Motor neuron (in vitro differentiated cells): ENCODE measurements around the gene FBXL20. TPM values are rescaled to one million over a fixed set of nuclear protein-coding genes. Genes with fewer than 3 reads are reported as not detected.
"Not testable (repeated sequence)": the region's sequence is repeated elsewhere in the genome, so short reads cannot be mapped to it uniquely, and the experiment has no call there.

Source experiments
- ATAC-seq, 8 experiments: fragments of 200-7000 bp; cut with Tn5 transposase; replicated peaks in 6 of 8; 2 replicates each; pipeline ENCODE4 v1.8.0; 2021; ENCODE audit warnings: mild to moderate bottlenecking in 8 of 8, moderate library complexity in 8 of 8
- H3K27ac ChIP-seq, 2 donors: fragments of 250-450 bp; sonication (Bioruptor Pico); 2 replicates each; pipeline ENCODE4 v1.9.0; 2021; ENCODE audit warnings: antibody characterized with exemption in 2 of 2, mild to moderate bottlenecking in 2 of 2, moderate library complexity in 1 of 2
- H3K4me1 ChIP-seq, 2 donors: fragments of 250-450 bp; sonication (Bioruptor Pico); replicated peaks in 1 of 2; 2 replicates each; pipeline ENCODE4 v1.6.1; 2021; ENCODE audit warnings: antibody characterized with exemption in 2 of 2, mild to moderate bottlenecking in 2 of 2, moderate library complexity in 1 of 2
- H3K4me3 ChIP-seq, 5 donors: fragments of 250-450 bp; sonication (Bioruptor Pico); 2 replicates each; pipeline ENCODE4 v1.9.0; 2021; ENCODE audit warnings: antibody characterized with exemption in 5 of 5, mild to moderate bottlenecking in 5 of 5, moderate library complexity in 4 of 5
- WGBS, 10 experiments: fragments of 450-650 bp; shearing (Covaris generic); methylation state at CpG; one replicate each; pipeline ENCODE4 v1.0.0; 2022; 5-methylcytosine and 5-hydroxymethylcytosine counted together
- in situ Hi-C, 9 experiments: fragments of 400-800 bp; cut with MboI; loops; one replicate each; pipeline ENCODE4 v1.15.0; 2021; ENCODE audit warnings: low sequenced_read_pairs in 9 of 9, low pct_unique_long_range_greater_than_20kb in 2 of 9; ENCODE audit not compliant: unreplicated experiment in 9 of 9
- total RNA-seq, 8 experiments: library from RNA; unstranded; fragments of 300-600 nt; gene quantifications; 2 replicates each; pipeline versions ENCODE4 v1.2.3 to v1.2.4, GENCODE V29; 2022

The FBXL20 gene
- total RNA-seq, 8 experiments from 2014 or later: 7.6 to 21.7 (median 14.9) TPM

DNA sequence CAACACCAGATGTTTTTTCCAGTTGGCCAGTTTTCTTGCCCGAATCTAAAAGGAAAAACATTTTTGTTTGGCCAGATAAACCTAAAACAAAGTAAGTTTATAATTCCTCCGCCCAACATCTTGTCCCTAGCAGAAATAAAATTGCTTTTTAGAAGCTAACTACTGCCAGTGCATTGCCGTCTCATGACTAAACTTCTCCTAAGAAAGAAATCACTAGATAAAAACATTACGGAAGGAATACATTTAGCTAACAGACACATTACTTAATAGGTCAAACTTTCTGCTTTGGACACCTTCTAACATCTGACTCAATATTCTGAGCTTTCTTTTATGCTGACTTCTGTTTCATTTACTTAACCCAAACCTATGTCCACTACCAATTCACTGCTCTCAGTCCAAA, 36.2 kb downstream of the FBXL20 start:
- Histone ChIP-seq H3K4me1 (no peaks in the 10 kb centered on the region), H3K4me3 (no peak overlapping the region), H3K27ac (no peak overlapping the region)
- ATAC-seq: peak in 1 of 8 experiments; percentile 28
- in situ Hi-C loops: no loop called here
- WGBS, 10 experiments: 7 to 100% (median 89%) methylated on average over 2 to 4 of the region's 4 CpGs

DNA sequence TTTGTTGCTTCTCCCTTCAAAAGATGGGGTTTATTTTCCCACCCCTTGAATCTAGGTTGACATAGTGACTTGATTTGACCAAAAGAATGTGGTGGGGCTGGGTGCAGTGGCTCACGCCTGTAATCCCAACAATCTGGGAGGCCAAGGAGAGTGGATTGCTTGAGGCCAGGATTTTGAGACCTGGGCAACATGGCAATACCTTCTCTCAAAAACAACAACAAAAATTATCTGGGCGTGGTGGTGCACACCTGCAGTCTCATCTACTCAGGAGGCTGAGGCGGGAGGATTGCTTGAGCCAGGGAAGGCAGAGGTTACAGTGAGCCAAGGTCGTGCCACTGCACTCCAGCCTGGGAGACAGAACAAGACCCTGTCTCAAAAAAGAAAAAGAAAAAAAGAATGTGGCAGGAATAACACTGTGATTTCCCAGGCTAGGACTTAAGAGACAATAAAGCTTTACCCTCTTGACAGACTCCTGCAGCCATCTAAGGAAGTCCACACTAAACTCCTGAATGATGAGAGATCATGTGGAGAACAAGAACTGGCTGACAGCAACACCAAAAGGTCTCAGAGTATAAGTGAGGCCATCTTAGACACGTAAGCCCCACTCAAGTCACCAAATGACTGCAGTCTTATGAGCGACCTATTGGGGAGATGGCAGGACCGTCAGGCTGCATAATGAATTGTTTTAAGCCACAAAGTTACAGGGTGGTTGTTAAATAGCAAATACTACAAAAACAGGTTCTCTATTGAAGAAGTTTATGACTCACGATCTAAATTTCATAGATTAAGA, 37.0 kb downstream of the FBXL20 start:
- 22 to 98% (median 78%) methylated on average over 1 to 7 of the region's 8 CpGs for WGBS, 10 experiments
- in situ Hi-C loops: no loop called here
- no peak overlapping the region for H3K4me3 ChIP-seq
- H3K27ac ChIP-seq: no peak overlapping the region
- H3K4me1 ChIP-seq: no peaks in the 10 kb centered on the region
- ATAC-seq: no peak

DNA sequence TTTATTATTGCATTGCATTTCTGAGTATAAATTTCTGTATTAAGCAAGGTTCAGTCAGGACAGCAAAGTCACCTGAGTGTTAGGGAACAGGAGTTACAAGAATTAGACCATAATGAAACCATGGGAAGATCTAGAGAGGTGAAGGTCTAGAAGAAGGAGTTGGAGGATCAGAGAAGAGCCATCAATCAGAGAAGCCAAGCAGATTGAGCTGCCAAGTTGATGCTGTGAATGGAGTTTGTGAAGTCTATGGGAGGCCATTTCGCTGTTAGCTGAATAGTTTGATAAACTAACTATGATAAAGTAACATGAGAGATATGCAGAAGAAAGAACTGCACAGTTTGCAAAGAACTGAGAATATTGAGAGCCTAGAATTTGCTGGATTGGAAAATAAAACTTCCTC, 40.4 kb downstream of the FBXL20 start:
- ATAC-seq: no peak
- Histone ChIP-seq H3K4me1 (no peaks in the 10 kb centered on the region), H3K27ac (no peak overlapping the region), H3K4me3 (no peak overlapping the region)
- in situ Hi-C loops: no loop called here
- WGBS, 10 experiments: 80 to 100% (median 94%) methylated on average over 1 of the region's 1 CpG; no CpG with 5 or more reads in 4 of the 10 experiments

DNA sequence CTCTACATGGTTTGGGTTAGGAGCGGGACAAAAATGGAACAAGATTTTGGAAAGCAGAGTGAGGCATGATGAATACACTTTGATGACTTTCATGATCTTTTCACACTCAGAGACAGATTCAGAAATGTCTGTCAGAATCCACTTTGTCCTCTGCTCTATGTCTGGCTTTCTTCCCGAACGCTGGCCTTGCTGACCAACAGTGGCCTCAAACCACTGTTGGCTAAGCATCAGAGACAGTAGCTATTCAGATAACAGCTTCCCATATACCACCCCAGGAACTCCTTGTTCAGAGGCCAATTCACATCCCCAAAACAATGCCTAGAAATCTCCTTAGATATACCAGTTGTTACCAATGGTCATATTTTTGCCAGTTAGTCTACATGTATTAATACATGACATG, 40.9 kb downstream of the FBXL20 start:
- ATAC-seq: no peak
- H3K27ac ChIP-seq: no peak overlapping the region
- no peak overlapping the region for H3K4me3 ChIP-seq
- in situ Hi-C loops: no loop called here
- H3K4me1 ChIP-seq: no peaks in the 10 kb centered on the region
- 57 to 98% (median 85%) methylated on average over 1 to 3 of the region's 3 CpGs; no CpG with 5 or more reads in 3 of the 10 experiments for WGBS, 10 experiments

DNA sequence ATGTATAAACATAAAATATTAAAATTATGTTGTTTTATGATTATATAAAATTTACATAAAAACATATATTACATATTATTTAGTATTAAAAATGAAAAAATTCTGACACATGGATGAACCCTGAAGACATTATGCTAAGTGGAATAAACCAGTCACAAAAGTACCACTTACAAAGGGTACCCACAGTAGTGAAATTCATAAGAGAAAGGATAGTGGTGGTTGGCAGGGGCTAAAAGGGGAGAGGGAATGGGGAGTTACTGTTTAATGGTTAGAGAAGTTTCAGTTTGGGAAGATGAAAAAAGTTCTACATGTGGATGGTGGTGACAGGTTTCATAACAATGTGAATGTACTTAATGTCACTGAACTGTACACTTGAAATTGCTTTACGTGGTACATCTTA, 41.4 kb downstream of the FBXL20 start:
- in situ Hi-C loops: no loop called here
- Histone ChIP-seq H3K4me1 (no peaks in the 10 kb centered on the region), H3K4me3 (no peak overlapping the region), H3K27ac (no peak overlapping the region)
- 64 to 100% (median 100%) methylated on average over 1 of the region's 1 CpG; no CpG with 5 or more reads in 3 of the 10 experiments for WGBS, 10 experiments
- ATAC-seq: no peak

DNA sequence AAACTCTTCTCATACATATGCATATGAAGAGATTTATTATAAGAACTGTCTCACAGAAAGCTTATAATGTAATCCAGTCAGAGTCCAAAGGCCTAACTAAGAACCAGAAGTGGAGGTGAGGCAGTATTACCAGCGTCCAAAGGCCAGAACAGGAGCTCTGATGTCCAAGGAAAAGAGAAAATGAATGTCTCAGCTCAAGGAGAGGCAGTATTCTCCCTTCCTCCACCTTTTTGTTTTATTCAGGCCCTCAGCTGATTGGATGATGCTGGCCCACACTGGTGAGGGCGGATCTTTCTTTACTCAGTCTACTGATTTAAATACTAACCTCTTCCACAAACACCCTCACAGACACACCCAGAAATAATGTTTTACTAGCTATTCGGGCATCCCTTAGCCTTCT, 43.4 kb downstream of the FBXL20 start:
- no peak overlapping the region for H3K27ac ChIP-seq
- ATAC-seq: peak in 2 of 8 experiments; percentile 42 to 66
- in situ Hi-C loops: no loop called here
- 13 to 100% (median 88%) methylated on average over 1 to 3 of the region's 3 CpGs; no CpG with 5 or more reads in 3 of the 10 experiments for whole genome bisulfite sequencing, 10 experiments
- H3K4me1 ChIP-seq: no peaks in the 10 kb centered on the region
- H3K4me3 ChIP-seq: no peak overlapping the region

DNA sequence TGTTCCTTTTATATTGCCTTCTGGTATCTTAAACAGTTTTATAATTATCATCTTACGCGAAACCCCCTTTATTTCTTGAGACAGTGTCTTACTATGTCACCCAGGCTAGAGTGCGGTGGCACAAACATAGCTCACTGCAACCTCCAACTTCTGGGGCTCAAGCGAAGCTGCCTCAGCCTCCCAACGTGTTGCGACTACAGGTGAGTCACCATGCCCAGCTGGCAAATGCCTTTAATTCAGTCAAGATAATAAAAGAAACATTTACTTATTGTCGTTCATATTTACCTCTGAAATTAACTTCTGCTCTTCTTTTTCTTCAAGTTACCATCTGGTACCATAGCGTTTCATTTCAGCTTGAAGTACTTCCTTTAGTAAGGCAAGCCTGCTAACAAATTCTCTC, 43.9 kb downstream of the FBXL20 start:
- 77 to 96% (median 91%) methylated on average over 3 to 8 of the region's 8 CpGs for WGBS, 10 experiments
- no peak overlapping the region for H3K27ac ChIP-seq
- in situ Hi-C loops: no loop called here

DNA sequence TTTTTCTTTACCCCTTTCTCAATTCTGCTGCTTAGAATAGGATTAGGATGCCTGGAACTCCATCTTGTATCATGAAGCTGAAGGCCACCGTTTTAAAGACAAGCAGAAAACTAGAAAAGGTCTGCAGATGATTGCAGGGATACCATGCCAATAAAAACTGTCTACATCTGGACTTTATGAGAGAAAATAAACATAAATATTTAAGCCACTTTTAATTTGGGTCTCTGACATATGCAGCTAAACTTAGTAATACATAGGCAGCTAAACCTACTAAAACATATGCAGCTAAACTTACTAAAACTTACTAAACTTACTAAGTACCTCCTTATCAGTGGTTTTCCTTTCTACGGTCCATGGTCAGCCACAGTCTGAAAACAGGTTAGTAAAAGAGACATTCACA, 48.4 kb downstream of the FBXL20 start:
- no peak for ATAC-seq
- no peak overlapping the region for H3K4me3 ChIP-seq
- in situ Hi-C loops: no loop called here
- WGBS, 10 experiments: 14 to 100% (median 60%) methylated on average over 1 to 2 of the region's 2 CpGs; no CpG with 5 or more reads in 1 of the 10 experiments
- no peak overlapping the region for H3K27ac ChIP-seq
- no peaks in the 10 kb centered on the region for H3K4me1 ChIP-seq

More for the DNA sequence above, 43.9 kb downstream of the FBXL20 start:
- ATAC-seq: no peak
- H3K4me3 ChIP-seq: no peak overlapping the region
- no peaks in the 10 kb centered on the region for H3K4me1 ChIP-seq

DNA sequence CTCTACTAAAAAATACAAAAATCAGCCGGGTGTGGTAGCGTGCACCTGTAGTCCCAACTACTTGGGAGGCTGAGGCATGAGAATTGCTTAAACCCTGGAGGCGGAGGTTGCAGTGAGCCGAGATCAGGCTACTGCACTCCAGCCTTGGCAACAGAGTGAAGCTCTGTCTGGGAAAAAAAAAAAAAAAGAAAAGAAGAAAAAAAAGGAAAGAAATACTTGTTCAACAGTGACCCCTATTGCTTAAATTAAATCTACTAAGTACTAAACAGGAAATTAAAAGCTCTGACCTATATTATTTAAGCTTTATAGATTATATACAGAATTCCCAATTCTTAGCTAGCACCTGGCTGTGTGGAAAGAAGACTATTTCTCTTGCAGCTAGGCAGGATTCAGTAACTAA, 48.9 kb downstream of the FBXL20 start:
- Histone ChIP-seq H3K4me1 (no peaks in the 10 kb centered on the region), H3K4me3 (no peak overlapping the region), H3K27ac (no peak overlapping the region)
- 42 to 100% (median 69%) methylated on average over 2 to 4 of the region's 4 CpGs; no CpG with 5 or more reads in 2 of the 10 experiments for WGBS, 10 experiments
- peak in 2 of 8 experiments; percentile 45 to 63 for ATAC-seq
- in situ Hi-C loops: no loop called here

DNA sequence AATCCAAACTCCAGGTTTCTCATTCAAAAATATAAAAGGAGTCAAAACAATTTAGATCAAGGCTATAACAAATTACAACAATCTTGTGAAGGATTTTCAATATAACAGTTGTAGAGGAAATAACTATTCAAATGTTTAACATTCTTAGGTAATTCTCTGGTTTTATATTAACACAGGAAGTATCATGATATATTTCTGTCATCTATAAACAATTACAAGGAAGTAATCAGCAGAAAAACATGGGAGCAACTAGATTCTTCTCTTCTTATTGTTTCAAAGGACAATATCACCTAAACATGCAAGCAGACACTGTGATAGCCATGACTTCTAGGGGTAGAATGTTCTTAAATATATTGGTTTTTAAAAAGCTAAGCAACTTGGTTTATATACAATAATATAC, 49.9 kb downstream of the FBXL20 start:
- Histone ChIP-seq H3K4me3 (no peak overlapping the region), H3K4me1 (no peaks in the 10 kb centered on the region), H3K27ac (no peak overlapping the region)
- no peak for ATAC-seq
- in situ Hi-C loops: no loop called here

DNA sequence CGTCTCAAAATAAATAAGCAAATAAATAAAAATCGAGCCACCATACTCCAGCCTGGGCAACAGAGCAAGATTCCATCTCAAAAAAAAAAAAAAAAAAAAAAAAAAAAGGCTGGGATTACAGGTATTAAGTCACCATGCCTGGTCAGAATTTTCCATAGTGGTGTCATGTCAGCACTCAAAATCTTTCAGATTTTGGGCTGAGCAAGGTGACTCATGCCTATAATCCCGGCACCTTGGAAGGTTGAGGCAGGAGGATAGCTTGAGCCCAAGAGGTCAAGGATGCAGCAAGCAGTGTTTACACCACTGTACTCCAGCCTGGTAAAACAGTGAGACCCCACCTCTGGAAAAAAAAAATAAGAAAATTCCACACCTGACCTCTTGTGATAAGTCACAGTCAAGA, 52.2 kb downstream of the FBXL20 start:
- 80 to 100% (median 94%) methylated on average over 1 to 3 of the region's 3 CpGs; no CpG with 5 or more reads in 2 of the 10 experiments for WGBS, 10 experiments
- H3K4me3 ChIP-seq: no peak overlapping the region
- H3K4me1 ChIP-seq: no peaks in the 10 kb centered on the region
- no peak for ATAC-seq
- no peak overlapping the region for H3K27ac ChIP-seq
- in situ Hi-C loops: no loop called here

DNA sequence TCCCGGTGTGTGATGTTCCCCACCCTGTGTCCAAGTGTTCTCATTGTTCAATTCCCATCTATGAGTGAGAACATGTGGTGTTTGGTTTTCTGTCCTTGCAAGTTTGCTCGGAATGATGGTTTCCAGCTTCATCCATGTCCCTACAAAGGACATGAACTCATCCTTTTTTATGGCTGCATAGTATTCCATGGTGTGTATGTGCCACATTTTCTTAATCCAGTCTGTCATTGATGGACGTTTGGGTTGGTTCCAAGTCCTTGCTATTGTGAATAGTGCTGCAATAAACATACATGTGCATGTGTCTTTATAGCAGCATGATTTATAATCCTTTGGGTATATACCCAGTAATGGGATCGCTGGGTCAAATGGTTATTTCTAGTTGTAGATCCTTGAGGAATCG, 54.6 kb downstream of the FBXL20 start:
- H3K27ac ChIP-seq, in situ Hi-C loops, ATAC-seq, H3K4me3 ChIP-seq, H3K4me1 ChIP-seq: not testable (repeated sequence)
- WGBS, 10 experiments: 80 to 100% methylated on average over 1 of the region's 5 CpGs; no CpG with 5 or more reads in 8 of the 10 experiments

DNA sequence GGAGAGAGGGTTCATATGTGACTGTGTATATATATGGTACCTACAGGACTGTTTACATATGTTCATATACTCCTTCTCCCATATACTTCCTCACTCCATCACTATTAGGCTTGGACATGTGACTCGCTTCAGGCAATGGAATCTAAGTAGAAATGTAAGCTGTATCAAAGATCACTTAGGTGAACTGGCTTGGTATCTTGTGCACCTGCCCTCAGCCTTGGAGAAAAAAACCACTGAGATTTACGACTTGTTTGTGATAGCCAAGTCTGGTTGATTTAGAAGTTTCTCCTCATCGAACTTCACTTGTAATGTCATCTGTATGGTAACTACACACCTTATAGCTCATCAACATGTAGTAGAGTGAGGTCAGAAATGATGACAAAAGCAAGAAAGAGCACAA, 59.9 kb downstream of the FBXL20 start:
- in situ Hi-C loops: no loop called here
- ATAC-seq: no peak
- H3K27ac ChIP-seq: no peak overlapping the region
- no peak overlapping the region for H3K4me3 ChIP-seq
- no peaks in the 10 kb centered on the region for H3K4me1 ChIP-seq
- 80 to 100% (median 94%) methylated on average over 1 to 3 of the region's 3 CpGs; no CpG with 5 or more reads in 1 of the 10 experiments for WGBS, 10 experiments

DNA sequence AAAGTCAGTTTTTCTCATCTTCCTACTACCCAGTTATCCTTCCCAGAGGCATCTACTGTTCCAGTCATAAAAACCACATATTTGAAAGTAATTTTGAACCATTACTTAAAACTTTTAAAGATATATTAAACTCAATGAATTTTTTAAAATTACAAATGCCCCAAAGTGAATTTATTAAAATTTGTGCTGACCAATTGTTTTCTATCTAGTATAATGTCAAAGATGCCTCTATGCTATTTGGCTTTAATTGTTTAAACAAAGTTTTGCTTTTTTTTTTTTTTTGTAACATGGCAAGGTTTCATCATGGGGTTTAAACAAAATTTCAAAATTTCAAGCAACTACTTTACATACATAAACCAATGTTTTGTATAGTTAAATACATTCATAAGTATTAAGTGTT, 60.7 kb downstream of the FBXL20 start:
- no peak overlapping the region for H3K27ac ChIP-seq
- in situ Hi-C loops: no loop called here
- ATAC-seq: no peak
- no peaks in the 10 kb centered on the region for H3K4me1 ChIP-seq
- no peak overlapping the region for H3K4me3 ChIP-seq
